ENCODE data around the gene KDM6B. TPM values are rescaled to one million over a fixed set of nuclear protein-coding genes. Genes with fewer than 3 reads are reported as not detected.

Gene KDM6B
- total RNA-seq, 6 experiments from 2014 or later = 6.1 to 12.8 (median 10.9) TPM

DNA sequence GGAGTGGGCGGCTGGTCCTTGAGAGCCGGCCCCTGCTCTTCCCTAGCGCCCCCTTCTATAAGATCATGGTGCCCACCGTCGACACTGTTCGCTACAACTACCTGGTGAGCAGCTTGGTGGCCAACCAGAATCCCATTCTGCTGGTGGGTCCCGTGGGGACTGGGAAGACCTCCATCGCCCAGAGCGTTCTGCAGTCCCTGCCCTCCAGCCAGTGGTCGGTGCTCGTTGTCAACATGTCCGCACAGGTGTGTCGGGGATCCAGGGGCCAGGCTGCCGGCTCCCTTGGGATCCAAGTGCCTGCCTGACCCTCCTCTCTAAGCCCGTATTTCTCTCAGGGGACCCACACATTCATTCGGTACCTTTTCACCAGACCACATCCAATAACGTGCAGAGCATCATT is 41.4 kb upstream of the KDM6B start:
- Histone ChIP-seq H3K4me3 (no peak overlapping the region), H3K36me3 (no peaks in the 10 kb centered on the region), H3K27ac (no peak overlapping the region), H3K4me1 (no peaks in the 10 kb centered on the region), H3K9me3 (no peaks in the 10 kb centered on the region), H3K27me3 (no peaks in the 10 kb centered on the region)
- intact Hi-C loops (cut with DNase I) = no loop called here
- TF ChIP-seq, protein P1, sequence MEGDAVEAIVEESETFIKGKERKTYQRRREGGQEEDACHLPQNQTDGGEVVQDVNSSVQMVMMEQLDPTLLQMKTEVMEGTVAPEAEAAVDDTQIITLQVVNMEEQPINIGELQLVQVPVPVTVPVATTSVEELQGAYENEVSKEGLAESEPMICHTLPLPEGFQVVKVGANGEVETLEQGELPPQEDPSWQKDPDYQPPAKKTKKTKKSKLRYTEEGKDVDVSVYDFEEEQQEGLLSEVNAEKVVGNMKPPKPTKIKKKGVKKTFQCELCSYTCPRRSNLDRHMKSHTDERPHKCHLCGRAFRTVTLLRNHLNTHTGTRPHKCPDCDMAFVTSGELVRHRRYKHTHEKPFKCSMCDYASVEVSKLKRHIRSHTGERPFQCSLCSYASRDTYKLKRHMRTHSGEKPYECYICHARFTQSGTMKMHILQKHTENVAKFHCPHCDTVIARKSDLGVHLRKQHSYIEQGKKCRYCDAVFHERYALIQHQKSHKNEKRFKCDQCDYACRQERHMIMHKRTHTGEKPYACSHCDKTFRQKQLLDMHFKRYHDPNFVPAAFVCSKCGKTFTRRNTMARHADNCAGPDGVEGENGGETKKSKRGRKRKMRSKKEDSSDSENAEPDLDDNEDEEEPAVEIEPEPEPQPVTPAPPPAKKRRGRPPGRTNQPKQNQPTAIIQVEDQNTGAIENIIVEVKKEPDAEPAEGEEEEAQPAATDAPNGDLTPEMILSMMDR (IDR thresholded peaks at IDR 0.05) = no peak
- no peak for TF ChIP-seq POLR2A (IDR thresholded peaks at IDR 0.05)
- ATAC-seq (peak in 1 of 4 donors; percentile 23), DNase-seq (no peak)
- 86% methylated on average over 7 of the region's 17 CpGs for WGBS (ENCODE audit: insufficient coverage, low coverage, low lambda C conversion rate, missing lambda C conversion rate)

GRCh38 chr17:7794075-7794663 is 39.8 kb upstream of the KDM6B start:
- WGBS (ENCODE audit: insufficient coverage, low coverage, low lambda C conversion rate, missing lambda C conversion rate) = 38% methylated on average over 12 of the region's 19 CpGs
- Histone ChIP-seq H3K27ac (no peak overlapping the region), H3K4me3 (no peak overlapping the region), H3K4me1 (no peaks in the 10 kb centered on the region), H3K27me3 (no peaks in the 10 kb centered on the region), H3K9me3 (no peaks in the 10 kb centered on the region), H3K36me3 (no peaks in the 10 kb centered on the region)
- DNase-seq (no peak), ATAC-seq (peak in 1 of 4 donors; percentile 16)
- intact Hi-C loops (cut with DNase I) = no loop called here
- TF ChIP-seq, protein P1 (IDR thresholded peaks at IDR 0.05) = no peak
- TF ChIP-seq POLR2A (IDR thresholded peaks at IDR 0.05) = no peak

- 86% methylated on average over 5 of the region's 13 CpGs for WGBS (ENCODE audit: insufficient coverage, low coverage, low lambda C conversion rate, missing lambda C conversion rate)
- DNase-seq = no peak
- H3K9me3 ChIP-seq = no peaks in the 10 kb centered on the region
- intact Hi-C loops (cut with DNase I) = no loop called here
- H3K27me3 ChIP-seq = no peaks in the 10 kb centered on the region
- no peaks in the 10 kb centered on the region for H3K4me1 ChIP-seq
- no peak overlapping the region for H3K27ac ChIP-seq
- no peak overlapping the region for H3K4me3 ChIP-seq
- no peak for ATAC-seq
- no peaks in the 10 kb centered on the region for H3K36me3 ChIP-seq
- TF ChIP-seq POLR2A (IDR thresholded peaks at IDR 0.05) = no peak
- TF ChIP-seq, protein P1 (IDR thresholded peaks at IDR 0.05) = no peak
These were observed 36.0 kb upstream of the KDM6B start for GRCh38 chr17:7797976-7798375.

DNA sequence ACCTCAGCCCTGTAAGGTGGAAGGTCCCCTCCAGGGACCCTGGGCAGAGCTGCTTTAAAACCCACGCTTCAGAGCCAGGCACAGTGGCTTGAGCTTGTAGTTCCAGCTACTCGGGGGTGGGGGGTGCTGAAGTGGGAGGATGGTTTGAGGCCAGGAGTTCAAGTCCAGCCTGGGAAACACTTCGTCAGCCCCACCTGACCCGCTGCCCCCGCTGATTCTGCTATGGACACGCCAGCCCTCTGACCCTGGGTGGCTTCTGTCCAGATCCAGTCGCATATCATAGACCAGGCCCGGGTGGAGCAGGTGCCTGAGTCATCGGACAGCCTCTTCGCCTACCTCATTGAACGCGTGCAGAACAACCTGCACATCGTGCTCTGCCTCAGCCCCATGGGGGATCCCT is 35.2 kb upstream of the KDM6B start:
- intact Hi-C loops (cut with DNase I) = no loop called here
- H3K27me3 ChIP-seq = no peaks in the 10 kb centered on the region

More for the DNA sequence above, 35.2 kb upstream of the KDM6B start:
- WGBS (ENCODE audit: insufficient coverage, low coverage, low lambda C conversion rate, missing lambda C conversion rate) = no CpG with 5 or more reads among the region's 13 CpGs
- DNase-seq (no peak), ATAC-seq (no peak)
- no peak overlapping the region for H3K27ac ChIP-seq
- no peak overlapping the region for H3K4me3 ChIP-seq
- no peaks in the 10 kb centered on the region for H3K9me3 ChIP-seq
- no peak for TF ChIP-seq POLR2A (IDR thresholded peaks at IDR 0.05)
- TF ChIP-seq, protein P1 (IDR thresholded peaks at IDR 0.05) = no peak
- no peaks in the 10 kb centered on the region for H3K36me3 ChIP-seq
- no peaks in the 10 kb centered on the region for H3K4me1 ChIP-seq
